HL-60 (cell line): ENCODE data around the gene GRIFIN.

ENCODE experiments used
- GABPA ChIP-seq: IDR thresholded peaks from 2 replicates; pipeline ENCODE4 v1.6.1; 2012; ENCODE audit warnings: low read depth
- TF ChIP-seq, protein P1 (sequence below): IDR thresholded peaks from one replicate; pipeline ENCODE4 v1.5.1; 2011; ENCODE audit warnings: low read length, control low read depth, inconsistent platforms; ENCODE audit not compliant: insufficient read depth
- TF ChIP-seq, protein P2 (sequence below): IDR thresholded peaks from 2 replicates; pipeline ENCODE4 v1.6.1; 2012; ENCODE audit warnings: low read depth; ENCODE audit not compliant: insufficient replicate concordance

DNA sequence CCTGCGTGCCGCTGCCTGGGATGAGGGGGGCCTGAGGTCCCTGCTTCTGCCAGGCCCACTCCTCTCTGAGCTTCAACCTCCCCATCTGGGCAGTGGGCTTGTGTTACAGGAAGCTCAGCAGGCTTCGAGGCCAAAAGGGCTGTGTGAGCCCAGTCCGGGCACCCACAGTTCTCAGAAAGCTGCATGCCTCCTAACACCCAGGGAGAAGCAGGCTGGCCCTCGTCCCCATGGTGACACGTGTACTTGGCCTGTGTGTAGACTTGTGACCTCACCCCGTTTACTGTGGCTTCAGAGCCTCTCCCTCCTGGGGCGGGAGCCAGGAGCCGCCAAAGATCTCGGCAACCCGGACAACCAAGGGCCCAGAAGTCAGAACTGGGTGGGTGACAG is 2.2 kb upstream of the GRIFIN start:
- TF ChIP-seq, protein P1, sequence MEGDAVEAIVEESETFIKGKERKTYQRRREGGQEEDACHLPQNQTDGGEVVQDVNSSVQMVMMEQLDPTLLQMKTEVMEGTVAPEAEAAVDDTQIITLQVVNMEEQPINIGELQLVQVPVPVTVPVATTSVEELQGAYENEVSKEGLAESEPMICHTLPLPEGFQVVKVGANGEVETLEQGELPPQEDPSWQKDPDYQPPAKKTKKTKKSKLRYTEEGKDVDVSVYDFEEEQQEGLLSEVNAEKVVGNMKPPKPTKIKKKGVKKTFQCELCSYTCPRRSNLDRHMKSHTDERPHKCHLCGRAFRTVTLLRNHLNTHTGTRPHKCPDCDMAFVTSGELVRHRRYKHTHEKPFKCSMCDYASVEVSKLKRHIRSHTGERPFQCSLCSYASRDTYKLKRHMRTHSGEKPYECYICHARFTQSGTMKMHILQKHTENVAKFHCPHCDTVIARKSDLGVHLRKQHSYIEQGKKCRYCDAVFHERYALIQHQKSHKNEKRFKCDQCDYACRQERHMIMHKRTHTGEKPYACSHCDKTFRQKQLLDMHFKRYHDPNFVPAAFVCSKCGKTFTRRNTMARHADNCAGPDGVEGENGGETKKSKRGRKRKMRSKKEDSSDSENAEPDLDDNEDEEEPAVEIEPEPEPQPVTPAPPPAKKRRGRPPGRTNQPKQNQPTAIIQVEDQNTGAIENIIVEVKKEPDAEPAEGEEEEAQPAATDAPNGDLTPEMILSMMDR = no peak
- TF ChIP-seq GABPA = no peak
- TF ChIP-seq, protein P2, sequence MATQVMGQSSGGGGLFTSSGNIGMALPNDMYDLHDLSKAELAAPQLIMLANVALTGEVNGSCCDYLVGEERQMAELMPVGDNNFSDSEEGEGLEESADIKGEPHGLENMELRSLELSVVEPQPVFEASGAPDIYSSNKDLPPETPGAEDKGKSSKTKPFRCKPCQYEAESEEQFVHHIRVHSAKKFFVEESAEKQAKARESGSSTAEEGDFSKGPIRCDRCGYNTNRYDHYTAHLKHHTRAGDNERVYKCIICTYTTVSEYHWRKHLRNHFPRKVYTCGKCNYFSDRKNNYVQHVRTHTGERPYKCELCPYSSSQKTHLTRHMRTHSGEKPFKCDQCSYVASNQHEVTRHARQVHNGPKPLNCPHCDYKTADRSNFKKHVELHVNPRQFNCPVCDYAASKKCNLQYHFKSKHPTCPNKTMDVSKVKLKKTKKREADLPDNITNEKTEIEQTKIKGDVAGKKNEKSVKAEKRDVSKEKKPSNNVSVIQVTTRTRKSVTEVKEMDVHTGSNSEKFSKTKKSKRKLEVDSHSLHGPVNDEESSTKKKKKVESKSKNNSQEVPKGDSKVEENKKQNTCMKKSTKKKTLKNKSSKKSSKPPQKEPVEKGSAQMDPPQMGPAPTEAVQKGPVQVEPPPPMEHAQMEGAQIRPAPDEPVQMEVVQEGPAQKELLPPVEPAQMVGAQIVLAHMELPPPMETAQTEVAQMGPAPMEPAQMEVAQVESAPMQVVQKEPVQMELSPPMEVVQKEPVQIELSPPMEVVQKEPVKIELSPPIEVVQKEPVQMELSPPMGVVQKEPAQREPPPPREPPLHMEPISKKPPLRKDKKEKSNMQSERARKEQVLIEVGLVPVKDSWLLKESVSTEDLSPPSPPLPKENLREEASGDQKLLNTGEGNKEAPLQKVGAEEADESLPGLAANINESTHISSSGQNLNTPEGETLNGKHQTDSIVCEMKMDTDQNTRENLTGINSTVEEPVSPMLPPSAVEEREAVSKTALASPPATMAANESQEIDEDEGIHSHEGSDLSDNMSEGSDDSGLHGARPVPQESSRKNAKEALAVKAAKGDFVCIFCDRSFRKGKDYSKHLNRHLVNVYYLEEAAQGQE = no peak
